ENCODE data around the gene OR2T35.

DNA sequence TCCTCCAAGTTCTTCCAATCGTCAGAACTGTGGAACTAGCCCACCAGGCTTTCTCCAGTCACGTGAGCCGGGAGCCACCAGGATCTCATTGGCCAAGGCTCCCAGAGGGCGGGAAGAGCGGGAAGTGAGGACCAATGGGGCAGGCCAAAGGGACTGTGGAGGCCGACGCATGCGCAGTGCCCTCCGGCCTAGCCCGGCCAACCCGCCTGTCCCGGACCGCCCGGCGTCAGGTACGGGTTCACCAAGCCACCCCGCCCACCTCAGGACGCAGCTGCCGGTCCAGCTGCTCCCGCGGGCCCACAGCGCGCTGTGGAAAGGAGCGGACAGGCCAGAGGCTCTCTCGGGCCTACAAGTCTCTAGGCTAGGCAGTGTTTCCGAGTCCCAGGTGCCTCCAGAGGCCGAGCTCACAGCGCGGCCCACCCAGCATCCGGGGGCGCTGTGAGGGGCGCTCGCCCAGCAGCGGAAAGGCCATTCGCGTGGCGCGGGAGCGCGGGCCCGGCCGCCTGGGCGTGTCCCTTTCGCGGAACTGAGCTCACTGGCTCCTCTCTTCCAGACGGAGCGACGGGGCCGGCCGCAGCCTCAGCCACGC, 46.6 kb upstream of the OR2T35 start:
- no peak for TF ChIP-seq POLR2A (IDR thresholded peaks at IDR 0.05)
- TF ChIP-seq, protein P1, sequence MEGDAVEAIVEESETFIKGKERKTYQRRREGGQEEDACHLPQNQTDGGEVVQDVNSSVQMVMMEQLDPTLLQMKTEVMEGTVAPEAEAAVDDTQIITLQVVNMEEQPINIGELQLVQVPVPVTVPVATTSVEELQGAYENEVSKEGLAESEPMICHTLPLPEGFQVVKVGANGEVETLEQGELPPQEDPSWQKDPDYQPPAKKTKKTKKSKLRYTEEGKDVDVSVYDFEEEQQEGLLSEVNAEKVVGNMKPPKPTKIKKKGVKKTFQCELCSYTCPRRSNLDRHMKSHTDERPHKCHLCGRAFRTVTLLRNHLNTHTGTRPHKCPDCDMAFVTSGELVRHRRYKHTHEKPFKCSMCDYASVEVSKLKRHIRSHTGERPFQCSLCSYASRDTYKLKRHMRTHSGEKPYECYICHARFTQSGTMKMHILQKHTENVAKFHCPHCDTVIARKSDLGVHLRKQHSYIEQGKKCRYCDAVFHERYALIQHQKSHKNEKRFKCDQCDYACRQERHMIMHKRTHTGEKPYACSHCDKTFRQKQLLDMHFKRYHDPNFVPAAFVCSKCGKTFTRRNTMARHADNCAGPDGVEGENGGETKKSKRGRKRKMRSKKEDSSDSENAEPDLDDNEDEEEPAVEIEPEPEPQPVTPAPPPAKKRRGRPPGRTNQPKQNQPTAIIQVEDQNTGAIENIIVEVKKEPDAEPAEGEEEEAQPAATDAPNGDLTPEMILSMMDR (IDR thresholded peaks at IDR 0.05), result no peak

All from testis (tissue), 2 donors.